GM12892 (cell line): ENCODE measurements around the gene PDCD1LG2.

Experiments used
- POLR2AphosphoS5 ChIP-seq: IDR thresholded peaks from 2 replicates; pipeline ENCODE4 v1.6.1; 2011; ENCODE audit warnings: low read depth, low read length, control low read depth
- TAF1 ChIP-seq: IDR thresholded peaks from 2 replicates; pipeline ENCODE4 v1.6.1; 2011; ENCODE audit warnings: low read depth, mild to moderate bottlenecking, control low read depth, low read length, borderline replicate concordance

DNA sequence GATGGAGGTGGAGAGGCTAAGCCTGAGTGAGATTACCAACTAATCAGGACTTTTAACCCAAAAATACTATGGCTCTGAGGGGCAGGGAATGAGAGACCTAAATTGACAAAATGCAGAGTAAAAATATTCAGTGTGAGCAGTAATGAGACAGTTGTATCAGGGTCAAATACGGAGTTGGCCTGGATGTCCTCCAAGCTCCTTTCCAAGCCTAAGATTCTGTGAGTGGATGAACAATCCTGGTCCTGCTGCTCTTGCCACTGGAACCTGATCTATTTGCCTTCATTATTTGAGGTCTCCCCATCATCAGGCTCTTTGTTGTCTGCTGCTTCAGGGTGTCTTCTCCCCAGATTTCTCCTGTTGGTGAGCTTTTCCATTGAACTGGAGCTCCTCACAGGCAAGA is 1.1 kb downstream of the PDCD1LG2 start:
- no peak for TF ChIP-seq POLR2AphosphoS5
- TF ChIP-seq TAF1: no peak
